GM19372 (cell line): ENCODE measurements around the gene CAV1.
"Not testable (repeated sequence)": the region's sequence is repeated elsewhere in the genome, so short reads cannot be mapped to it uniquely, and the experiment has no call there.

Experiments
- ATAC-seq: cut with Tn5 transposase; IDR thresholded peaks from one replicate; pipeline ENCODE4 v1.9.1; 2021; ENCODE audit warnings: mild to moderate bottlenecking, low read depth, moderate library complexity; ENCODE audit not compliant: unreplicated experiment

CAV1 gene

DNA sequence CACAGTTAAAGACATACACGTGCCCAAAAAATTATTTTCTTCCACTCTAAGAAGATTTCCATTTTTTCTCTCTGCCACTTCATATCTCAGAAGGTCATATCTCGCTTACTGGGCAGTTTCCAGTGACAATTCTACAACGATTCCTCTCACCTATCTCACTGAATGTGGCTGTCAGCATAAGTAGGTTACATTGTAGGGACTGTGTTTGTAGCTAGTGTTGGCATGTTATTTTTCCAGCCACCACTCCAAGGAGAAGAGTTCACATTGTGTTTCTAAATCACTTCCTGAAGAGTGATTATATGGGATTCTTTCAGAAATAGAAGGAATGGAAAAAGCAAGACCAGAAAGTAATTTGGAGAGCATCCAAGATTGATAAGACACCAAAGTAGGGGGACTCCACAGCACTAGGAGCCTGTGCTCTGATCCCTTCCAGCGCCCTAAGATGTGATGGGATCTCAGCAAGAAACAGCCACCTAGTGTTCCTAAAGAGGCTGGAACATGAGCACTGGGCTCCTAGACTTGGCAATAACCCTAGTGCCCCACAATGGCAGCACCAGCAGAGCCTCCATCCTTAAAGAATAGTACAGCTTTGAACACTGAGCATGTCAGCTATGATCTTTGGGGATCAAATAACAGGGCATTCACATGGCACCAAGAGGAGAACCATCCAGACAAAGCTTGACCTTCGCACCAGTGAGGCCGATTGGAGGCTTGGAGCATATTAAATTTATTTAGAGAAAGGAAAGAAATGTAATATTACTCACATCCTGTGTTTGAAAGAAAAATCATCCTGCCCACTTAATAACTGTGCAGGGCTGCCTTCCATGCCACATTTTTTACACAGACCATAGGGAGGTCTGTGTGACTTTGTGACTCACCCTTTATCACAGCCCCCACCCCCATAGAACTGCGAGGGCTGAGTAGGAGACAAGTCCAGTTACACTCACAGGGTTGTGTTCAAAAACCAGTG lies 51.8 kb downstream of the CAV1 start:
- ATAC-seq: peak; percentile 25

DNA sequence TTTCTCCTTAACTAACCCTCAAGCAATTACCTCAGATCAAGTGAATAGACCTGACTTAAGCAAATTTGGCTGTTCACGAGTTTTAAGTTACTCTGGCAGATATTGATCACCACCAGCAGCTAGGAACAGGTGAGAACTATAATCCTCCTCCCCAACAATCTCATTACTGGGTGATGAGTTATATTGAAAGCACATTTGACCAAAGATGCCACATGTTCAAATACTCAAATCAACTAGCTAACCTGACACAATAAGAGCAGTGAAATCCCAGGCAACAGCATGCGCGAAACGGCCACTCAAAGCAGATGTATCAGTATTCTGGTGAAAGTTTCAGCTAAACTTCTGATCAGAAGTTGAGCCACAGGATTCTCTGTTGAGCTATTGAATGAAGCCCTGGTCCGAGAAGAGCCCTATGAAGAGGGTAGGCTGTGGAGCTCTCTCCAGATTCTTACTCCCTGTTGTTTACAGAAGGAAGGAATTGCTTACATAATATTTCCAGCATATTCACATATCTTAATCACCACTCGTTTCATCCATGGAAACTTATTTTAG lies 52.6 kb downstream of the CAV1 start:
- peak; percentile 64 for ATAC-seq

DNA sequence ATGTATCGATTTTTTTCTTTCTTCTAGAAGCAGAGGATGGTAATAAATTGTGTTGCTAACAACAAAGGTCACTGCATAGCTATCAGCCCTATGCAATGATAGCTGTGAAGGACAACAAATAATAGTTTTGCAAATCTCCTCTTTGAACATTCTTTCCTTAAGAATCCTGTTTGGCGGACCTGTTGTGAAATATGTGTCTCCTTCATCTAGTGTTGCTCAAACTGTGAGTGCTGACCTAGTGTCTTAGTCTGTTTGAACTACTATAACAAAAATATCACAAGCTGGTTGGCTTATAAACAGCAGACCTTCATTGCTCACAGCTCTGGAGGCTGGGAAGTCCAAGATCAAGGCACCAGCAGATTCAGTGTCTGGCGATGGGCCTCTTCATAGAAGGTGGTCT lies 53.7 kb downstream of the CAV1 start:
- no peak for ATAC-seq

DNA sequence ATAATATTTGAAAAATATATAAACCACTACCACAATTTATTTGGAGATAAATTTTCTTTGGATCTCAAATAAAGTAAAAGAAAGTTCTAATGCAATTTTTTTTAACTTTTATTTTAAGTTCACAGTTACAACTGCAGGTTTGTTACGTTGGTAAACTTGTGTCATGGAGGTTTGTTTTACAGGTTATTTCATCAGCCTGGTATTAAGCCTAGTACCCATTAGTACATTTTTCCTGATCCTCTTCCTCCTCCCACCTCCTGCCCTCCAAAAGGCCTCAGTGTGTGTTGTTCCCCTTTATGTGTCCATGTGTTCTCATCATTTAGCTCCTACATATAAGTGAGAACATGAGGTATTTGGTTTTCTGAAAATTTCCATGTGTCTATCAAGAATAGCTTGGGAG lies 54.5 kb downstream of the CAV1 start:
- no peak for ATAC-seq

DNA sequence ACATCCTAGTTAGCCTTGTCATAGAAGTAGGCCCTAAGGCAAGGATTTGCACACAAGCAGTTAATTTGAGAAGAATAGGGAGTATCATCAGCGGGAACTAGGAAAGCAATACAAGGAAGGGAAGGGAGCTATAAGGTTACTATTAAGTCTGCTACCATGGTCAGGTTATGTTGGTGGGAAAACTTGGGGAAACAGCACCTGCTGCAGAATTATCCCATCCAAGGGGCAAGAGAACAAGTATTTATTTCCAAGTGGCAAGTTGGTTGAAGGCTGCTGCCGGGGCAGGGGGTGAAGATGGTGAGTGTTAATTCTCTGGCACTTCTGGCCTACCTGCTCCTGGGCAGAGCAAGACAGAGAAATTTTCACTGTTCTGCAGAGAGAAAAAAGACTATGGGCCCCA lies 55.0 kb downstream of the CAV1 start:
- no peak for ATAC-seq

DNA sequence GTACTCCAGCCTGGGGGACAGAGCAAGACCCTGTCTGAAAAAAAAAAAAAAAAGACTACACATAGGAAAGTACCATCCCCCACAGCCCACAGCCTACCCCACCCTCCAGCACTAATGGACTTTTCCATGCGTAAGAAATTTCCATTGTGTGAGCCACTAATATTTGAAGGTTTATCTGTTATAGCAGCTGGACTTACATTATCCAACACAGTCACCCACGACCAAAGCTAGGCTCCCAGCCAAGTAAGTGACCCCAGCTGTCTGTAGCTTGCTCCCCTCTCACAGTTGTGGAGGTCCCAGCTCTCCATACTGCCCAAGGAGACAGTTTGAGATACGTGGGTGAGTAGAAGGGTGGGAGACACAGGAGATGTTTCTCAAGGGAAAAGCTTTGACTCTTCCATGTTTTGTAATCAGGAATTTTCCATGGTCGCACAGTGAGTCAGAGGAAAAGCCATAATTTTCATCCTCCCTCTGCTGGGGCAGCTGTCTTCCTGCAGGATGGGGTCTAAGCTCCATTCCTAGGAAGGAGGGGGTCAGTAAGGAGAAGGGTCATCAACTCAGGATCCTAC lies 57.4 kb downstream of the CAV1 start:
- no peak for ATAC-seq

DNA sequence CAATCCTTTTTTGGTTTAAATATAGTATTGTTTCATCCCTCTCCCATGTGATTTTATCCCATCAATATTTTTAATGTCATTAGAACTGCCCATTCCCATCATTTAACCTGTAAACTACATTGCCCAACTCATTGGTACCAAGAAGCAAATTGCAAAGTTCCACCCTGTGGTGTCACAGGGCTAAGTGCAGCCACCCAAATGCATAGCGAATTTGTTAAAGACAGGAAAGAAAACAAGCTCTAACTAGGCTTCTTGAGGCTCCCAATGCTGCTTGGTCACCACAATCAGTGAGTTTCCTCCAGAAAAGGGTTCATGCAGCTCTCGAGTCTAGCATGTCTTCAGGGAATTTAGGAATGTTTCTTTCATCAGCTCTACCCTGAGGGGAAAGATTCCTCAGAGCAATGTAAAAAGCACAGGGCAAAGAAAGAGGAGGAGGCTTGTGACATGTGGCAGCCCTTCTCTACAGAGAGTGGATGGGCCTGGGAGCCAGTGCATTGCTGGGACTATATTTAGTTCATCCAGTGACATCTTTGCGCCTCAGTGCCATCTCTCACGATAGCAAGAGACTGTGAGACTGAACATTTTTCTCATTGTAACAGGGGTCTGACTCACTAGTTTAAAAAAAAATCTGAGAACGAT lies 58.1 kb downstream of the CAV1 start:
- ATAC-seq: peak; percentile 42

DNA sequence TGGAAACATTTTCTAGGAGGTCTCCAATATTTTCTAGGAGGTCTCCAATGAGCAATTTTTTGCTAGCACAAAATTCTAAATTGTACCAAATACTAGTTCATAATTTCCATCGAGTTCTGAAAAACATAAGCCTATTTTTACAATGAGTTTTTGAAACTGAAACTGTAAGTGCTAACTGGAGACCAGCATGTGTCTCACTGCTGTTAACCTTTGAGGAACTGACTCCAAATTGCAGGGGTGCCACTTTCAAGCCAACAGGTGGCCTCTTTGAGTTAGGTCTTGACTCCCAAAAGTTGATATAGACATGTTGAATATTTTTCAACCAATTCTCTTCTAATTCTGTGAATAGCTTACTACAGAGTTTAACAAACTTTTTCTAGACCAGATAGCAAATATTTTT lies 58.8 kb downstream of the CAV1 start:
- peak; percentile 93 for ATAC-seq

DNA sequence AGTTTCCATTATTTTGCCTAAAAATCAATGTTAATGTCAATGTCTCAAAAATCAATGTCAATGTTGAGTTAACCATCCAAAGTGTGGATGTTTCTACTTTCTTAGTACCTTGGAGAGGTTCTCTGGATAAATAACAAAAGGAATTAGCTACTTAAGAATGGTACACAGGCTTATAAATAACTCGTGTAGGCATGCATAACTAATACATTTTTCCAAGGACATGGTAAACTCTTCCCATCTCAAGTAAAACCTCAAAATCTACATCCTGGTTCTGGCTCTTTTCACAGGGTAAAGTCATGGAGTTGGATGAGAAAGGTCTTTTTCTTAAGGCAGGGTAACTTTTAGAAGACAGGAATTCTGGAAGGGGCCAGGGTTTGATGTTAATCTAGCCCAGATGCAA lies 59.9 kb downstream of the CAV1 start:
- no peak for ATAC-seq

DNA sequence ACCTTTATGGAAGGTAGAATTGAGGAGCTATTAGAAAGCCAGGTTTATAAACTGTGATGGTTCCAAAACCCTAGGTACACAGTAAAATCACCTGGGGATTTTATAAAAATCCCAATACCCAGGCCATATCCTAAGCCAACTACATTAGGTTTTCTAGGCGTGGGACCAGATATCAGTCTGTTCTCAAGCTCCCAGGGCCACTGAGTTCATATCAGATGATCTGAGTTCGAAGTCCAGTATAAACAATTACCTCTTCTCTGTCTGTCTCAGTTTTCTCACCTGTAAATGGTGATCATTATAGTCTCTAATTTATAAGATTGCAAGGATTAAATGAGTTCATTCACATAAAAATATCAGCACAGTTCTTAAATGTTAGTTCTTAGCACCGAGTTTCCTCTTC lies 60.6 kb downstream of the CAV1 start:
- ATAC-seq: no peak

DNA sequence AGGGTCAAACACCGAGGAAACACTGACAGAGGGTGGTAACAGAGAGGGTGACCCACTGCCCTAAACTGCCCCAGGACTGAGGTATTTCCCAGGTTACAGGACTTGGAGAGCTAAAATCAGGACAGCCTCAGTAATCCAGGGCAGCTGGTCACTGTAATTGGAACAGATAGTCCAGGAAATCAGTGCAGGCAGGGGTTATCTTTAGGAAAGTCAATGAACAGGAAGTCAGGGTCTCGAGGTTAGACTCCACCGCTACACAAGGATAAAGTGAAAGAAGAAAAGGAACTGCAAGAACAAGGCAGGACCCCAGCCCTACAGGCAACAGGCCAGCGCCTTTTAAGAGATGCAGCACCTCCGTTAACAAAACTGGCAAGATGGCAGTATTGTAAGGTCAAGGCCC lies 61.1 kb downstream of the CAV1 start:
- no peak for ATAC-seq

DNA sequence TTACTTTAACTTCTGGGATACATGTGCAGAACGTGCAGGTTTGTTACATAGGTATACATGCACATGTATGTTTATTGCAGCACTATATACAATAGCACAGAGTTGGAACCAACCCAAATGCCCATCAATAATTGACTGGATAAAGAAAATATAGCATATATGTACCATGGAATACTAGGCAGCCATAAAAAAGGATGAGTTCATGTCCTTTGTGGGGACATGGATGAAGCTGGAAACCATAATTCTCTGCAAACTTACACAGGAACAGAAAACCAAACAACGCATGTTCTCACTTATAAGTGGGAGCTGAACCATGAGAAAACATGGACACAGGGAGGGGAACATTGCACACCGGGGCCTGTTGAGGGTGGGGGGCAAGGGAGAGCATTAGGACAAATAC lies 62.4 kb downstream of the CAV1 start:
- ATAC-seq: not testable (repeated sequence)

DNA sequence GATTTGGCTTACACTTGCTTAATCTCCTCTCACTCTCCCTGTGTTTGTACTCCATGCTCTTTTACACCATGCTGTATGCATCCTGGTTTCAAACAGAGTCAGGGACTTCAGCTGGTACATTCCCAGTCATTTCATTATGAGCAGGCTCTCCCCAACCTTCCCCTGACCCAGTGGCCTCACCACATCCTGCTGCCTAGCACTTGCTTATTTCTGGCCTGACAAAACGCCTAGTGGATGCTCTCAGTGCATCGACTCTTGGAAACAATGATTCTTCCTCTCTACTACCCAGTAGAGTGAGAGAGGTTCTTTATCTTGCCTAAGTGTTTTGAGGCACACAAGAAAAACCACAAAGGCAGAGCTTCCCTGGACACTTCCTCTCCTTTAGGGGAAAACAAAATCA lies 63.4 kb downstream of the CAV1 start:
- ATAC-seq: no peak

DNA sequence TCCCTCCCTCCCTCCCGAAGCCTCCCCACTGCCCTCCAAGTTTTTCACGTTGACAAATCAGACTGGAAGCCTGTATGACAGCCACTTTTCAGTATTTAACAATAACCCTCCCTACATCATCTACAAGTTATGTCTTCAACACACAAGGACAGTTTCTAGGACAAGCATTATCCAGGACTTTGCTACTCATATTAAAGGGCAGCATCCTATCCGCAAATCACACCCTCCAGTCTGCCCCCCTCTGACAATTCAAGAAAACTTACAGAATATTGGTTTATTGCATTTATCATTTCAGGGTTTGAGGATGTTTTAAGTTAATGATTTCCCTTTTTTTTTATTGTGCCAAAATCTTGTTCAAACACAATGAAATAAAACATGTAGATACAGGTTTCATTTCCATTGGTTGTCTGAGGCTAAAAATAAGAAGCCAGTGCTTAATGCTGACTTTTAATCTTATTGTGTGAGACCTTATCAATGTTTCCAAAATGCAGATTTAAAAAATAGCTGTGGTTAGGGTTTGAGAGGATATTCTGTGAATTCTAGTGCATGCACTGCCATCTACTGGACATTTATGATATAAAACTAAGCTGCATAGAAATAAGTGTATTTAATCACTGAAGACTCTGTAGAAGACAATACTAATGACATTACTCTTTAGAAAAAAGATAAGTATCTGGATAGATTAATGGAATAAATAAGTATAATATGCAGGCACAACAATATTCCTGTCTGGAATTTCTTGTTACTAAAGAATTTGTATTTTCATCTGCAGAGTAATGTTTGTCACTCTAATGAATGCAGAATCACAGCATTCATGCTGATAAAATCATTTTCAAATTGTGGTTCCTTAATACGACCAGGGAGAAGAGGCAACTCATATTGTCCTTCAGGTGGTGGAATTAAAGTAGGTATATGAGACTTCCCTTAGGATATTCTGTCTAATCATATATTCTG lies 64.1 kb downstream of the CAV1 start:
- ATAC-seq: peak; percentile 48

DNA sequence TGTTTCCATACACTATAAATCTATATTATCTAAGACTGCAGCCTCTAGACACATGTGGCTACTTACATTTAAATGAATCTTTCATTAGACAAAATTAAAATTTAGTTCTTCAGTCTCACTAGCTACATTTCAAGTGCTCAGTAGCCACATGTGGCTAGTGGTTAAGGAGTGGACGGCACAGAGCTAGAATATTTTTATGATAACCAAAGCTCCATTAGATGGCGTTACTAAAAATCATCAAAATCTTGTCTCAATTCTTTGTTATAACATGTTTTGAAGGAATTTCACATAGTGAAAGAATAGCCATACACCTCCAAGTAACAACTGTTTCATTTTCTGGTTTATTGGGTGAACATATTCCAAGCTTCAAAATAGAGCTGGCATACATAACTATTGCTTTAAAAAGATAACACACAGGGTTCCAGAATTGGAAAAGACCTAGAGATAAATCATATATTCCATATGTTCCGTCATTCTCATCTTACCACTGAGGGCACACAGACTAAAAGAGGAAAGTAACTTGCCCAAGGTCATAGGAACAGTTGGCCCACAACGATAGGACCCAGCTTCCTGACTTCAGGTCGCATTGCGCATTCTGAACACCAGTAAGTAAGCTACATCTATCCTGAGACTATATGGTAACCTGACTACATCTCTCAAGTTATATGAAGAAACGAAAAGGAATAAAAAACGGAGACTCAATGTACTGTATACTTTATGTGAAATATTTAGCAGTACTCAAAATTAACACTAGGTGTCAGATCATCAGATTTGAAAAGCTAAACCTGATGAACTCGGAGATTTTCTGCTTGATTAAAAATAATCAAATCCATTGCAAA lies 66.6 kb downstream of the CAV1 start:
- no peak for ATAC-seq

DNA sequence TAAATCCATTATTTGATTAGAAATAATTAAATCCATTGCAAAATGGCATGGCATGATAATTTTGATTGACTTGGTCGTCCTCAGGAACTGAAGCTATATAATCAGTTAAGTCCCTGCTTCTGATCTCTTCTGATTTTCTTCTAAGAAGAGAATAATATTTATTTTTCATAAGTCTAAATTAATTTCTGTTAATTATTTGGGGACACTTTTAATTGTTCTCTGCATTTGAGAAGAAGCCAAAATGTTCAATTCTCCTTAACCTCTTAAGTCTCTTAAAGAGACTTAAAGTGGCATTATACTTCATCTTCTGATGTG lies 67.2 kb downstream of the CAV1 start:
- ATAC-seq: no peak

DNA sequence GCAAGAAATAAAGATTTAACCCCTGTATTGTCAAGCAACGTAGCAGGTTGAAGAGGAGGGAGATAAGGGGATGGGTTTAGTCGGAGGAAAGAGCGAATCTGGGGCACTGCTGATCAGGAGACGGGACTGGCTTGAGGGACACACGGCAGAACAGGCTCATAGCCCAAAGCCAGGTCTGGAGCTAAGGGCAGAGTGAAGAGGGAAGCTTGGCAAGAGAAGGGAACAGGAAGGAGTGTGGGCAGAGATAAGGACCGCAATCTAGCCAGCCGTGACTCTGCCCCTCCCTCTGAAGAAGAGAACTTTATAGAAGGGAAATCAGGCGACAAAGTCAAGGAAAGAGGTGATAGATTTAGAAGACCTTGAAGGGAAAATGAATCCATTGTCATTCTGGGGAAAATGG lies 67.6 kb downstream of the CAV1 start:
- no peak for ATAC-seq

DNA sequence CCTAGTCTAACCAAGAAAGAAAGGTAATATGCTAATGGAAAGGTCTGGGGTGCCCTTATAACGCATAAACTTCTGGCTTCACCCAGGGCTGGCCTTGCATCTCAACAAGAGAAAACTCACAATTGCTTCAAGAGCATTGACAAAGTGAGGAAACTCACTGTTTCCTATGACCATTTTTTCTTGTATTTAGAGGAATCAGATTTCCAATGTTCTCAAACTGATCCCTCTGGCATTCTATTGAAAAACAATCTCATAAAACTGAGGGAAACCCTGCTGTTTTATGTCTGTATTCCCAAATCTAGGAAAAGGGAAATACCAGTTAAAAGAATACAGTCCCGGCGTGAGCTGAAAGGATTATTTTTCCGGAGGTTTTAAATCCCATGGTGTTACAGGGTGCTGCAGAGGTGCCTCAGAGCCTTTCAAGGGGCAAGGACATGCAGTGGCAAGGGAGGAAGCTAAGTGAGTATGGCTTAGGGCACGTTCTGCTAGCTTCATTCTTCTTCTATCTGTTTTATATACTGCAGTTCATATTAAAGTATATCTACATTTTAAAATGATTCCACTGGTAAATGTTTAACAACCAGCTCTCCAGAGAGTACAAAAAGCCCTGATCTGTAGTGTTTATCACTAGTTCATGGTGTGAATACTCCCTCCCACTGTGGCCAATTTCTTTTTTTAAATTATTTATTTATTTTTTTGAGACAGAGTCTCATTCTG lies 68.7 kb downstream of the CAV1 start:
- ATAC-seq: no peak

DNA sequence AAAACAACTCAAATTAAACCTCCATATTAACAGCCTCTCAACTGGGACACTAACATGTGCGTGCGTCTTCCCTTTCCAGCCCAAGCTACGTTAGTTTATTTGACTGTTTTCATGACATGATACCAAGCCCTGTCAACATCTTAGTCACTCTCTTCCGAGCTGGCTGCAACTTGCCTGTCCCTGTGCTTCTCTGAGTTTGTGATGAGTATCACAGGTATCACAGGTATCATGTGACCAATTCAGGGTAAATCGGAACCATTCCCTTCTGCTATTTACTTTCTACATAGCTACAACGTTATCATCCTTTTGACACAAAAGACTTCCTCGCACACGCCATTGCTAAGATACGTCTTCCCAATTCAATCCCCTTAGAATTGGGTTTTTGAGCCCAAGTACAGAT lies 70.2 kb downstream of the CAV1 start:
- ATAC-seq: no peak
